Measurements from ENCODE around the gene ZCCHC14.

- TF ChIP-seq POLR2A (IDR thresholded peaks at IDR 0.05; ENCODE audit: low read depth, low read length) (no peak), TAF1 (IDR thresholded peaks at IDR 0.05; ENCODE audit: low read depth, low read length) (no peak)
These were observed 52.9 kb downstream of the ZCCHC14 start for GRCh38 chr16:87439926-87440325.
